Muscle layer of duodenum (tissue), 2 donors: ENCODE results near the gene POLL.

ENCODE experiments used
- H3K27ac ChIP-seq: one replicate; pipeline ENCODE4 v1.7.0; 2013; ENCODE audit warnings: mild to moderate bottlenecking, low read length
- H3K27me3 ChIP-seq: one replicate; pipeline ENCODE4 v1.7.0; 2013; ENCODE audit warnings: low read depth, mild to moderate bottlenecking, control low read depth, low read length
- H3K36me3 ChIP-seq, 2 donors: one replicate each; pipeline ENCODE4 v1.7.0; 2013; ENCODE audit warnings: low read length in 2 of 2, control low read depth in 1 of 2, mild to moderate bottlenecking in 1 of 2; ENCODE audit not compliant: insufficient read depth in 2 of 2, control insufficient read depth in 1 of 2
- H3K4me1 ChIP-seq, 2 donors: one replicate each; pipeline ENCODE4 v1.7.0; 2013; ENCODE audit warnings: low read length in 2 of 2, mild to moderate bottlenecking in 2 of 2, control low read depth in 1 of 2, moderate library complexity in 1 of 2; ENCODE audit not compliant: insufficient read depth in 2 of 2, control insufficient read depth in 1 of 2
- H3K4me3 ChIP-seq, 2 donors: one replicate each; pipeline ENCODE4 v1.7.0; 2013; ENCODE audit warnings: low read length in 2 of 2, low read depth in 1 of 2, mild to moderate bottlenecking in 1 of 2
- H3K9me3 ChIP-seq, 2 donors: one replicate each; pipeline ENCODE4 v1.7.0; 2013; ENCODE audit warnings: low read length in 2 of 2, control low read depth in 1 of 2, mild to moderate bottlenecking in 1 of 2; ENCODE audit not compliant: control insufficient read depth in 1 of 2
- donor health status: healthy.

Gene POLL

DNA sequence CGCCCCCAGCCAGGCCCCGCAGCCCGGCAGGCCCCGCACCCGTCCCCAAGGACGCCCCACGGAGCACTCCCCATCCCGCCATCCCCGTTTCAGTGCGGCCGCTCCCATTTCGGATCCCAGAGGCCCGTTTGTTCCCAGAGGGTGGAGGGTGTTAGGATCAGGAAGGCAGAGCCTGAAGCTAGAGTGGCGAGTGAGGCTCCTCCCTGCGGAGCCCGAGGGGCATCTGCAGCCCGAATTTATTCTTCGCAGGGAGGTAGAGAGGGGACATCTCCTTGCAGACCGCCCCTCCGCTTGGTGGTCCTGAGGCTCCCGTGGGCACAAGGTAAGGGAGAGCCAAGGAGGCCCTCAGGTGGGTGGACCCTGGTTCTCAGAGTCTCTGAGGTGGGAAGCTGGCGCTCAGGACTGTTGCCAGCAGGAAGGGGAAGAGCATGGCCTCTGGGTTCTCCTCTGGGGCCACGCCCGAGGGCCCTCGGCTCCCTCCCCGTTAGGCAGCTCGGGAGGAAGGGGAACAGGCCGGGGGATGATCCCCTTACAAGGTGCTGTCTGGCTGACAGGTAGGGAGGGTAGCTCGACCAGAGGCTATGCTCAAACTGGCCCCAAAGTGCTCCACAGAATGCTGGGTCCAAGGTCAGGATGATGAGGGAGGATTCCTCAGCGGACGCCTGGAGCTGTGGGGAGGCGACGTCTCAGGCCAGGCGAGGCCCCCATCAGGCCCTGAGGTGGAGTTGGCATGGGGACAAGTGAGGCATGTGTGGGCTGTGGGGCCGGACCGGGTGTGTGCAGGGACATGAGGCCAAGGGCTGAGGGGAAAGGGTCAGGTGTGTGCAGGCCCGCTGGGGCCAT, 17.4 kb downstream of the POLL start:
- peaks cover 7% of the 10 kb centered on the region in 2 donors for H3K9me3 ChIP-seq
- H3K27ac ChIP-seq = no peak overlapping the region
- no peaks in the 10 kb centered on the region for H3K36me3 ChIP-seq
- H3K4me1 ChIP-seq = peaks cover 0 to 25% of the 10 kb centered on the region in 2 donors
- H3K27me3 ChIP-seq = peaks cover 35% of the 10 kb centered on the region
- H3K4me3 ChIP-seq = peak overlapping the region; percentile 55 to 73

DNA sequence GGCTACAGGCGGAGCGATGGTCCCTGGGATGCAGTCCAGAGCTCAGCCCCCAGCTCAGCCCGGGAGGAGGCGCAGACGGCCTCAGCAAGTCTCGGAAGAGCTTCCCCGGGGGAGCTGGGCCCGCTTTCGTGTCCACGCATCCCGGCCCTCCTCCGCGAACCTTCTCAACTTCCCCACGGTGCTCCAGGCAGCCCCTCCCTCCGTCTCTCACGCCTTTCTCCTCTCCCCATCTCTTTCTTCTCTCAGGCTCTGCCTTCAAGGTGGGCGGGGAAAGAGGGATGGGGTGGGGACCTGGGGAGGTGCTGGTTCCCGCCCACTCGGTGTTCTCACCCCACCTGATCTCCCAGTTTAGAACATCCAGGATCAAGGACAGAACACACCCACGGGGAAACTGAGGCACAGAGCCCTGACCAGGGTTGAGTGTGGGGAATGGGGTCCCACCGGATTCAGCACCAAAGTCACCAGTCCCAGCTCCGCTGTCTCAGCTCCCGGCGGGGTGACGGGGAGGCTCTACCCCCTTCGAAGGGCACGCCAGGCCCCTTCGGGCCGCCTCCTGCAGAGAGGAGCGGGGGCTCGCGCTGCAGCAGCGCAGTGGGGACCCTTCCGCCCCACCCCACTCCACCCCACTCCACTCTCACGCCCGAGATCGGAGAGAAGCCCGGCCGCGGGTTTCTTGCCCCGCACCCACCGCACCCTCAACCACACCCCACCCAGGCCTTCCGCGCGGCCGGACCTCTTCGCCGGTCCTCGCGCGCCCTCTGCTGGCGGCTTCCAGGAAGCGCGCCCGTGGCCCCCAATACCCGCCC, 18.2 kb downstream of the POLL start:
- H3K27me3 ChIP-seq = peaks cover 43% of the 10 kb centered on the region
- H3K9me3 ChIP-seq = peaks cover 7% of the 10 kb centered on the region in 2 donors
- peak overlapping the region; percentile 50 to 73 for H3K4me3 ChIP-seq
- no peaks in the 10 kb centered on the region for H3K36me3 ChIP-seq
- peaks cover 0 to 25% of the 10 kb centered on the region in 2 donors for H3K4me1 ChIP-seq
- no peak overlapping the region for H3K27ac ChIP-seq

DNA sequence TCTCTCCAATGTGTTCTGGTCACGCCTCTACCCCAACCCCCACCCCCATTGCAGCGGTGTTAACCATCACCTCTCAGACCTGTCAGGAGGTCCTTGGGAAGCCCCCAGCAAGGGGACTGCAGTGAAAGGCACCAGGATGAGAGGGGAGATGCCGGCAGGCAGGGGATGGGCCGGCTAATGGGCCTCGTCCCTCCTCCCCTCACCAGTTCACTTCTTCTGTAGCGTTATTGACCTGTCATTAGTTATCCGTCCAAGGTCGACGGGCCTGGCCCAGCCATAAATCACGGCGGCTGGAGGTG, 18.8 kb downstream of the POLL start:
- Histone ChIP-seq H3K4me1 (peaks cover 0 to 25% of the 10 kb centered on the region in 2 donors), H3K36me3 (no peaks in the 10 kb centered on the region), H3K4me3 (peak overlapping the region in 1 of 2 donors; percentile 73), H3K27me3 (peaks cover 44% of the 10 kb centered on the region), H3K27ac (no peak overlapping the region), H3K9me3 (peaks cover 7% of the 10 kb centered on the region in 2 donors)

- H3K4me1 ChIP-seq = peaks cover 0 to 25% of the 10 kb centered on the region in 2 donors
- H3K9me3 ChIP-seq = peaks cover 6% of the 10 kb centered on the region in 2 donors
- H3K27ac ChIP-seq = no peak overlapping the region
- peaks cover 44% of the 10 kb centered on the region for H3K27me3 ChIP-seq
- no peak overlapping the region for H3K4me3 ChIP-seq
- H3K36me3 ChIP-seq = no peaks in the 10 kb centered on the region
Measured at GRCh38 chr10:101568054-101568745, 19.9 kb downstream of the POLL start.

DNA sequence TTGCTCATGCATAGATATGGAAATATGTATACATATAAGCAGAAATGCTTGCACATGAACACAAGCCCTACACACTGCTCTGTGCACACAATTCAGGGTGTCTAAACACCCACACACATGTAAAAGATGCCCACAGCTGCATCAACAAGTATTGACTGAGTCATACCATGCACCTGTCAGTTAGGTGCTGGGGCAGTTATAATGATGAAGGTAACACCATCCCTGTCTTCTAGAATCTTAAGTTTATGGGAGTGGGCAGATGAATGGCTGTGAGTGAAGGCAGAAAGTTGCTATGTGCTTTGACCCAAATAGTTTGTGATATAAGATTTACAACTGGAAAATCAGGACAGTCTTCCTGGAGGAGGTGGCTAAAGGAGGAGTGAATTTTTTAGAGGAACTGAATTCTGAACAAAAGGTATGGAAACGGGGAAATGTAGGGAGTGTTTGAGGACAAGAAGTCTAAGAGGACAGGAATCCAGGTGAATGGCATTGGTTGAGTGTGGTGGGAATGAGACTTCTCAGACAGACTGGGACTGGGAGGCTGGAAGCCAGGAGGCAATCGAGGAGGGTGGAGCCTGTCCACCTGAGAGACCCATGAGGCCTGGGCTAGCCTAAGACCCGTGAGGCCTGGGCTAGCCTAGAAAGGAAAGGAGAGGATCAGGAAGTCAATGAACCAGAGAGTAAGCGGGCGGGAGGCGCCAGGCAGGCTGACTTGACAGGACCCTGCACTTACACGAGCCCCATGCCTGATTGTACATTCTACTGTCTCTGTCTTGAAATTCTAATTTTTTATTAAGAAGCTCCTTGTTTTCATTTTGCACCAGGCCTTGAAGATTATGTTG, 20.7 kb downstream of the POLL start:
- peaks cover 44% of the 10 kb centered on the region for H3K27me3 ChIP-seq
- no peak overlapping the region for H3K4me3 ChIP-seq
- H3K27ac ChIP-seq = no peak overlapping the region
- H3K9me3 ChIP-seq = no peaks in the 10 kb centered on the region
- peaks cover 0 to 25% of the 10 kb centered on the region in 2 donors for H3K4me1 ChIP-seq
- no peaks in the 10 kb centered on the region for H3K36me3 ChIP-seq

DNA sequence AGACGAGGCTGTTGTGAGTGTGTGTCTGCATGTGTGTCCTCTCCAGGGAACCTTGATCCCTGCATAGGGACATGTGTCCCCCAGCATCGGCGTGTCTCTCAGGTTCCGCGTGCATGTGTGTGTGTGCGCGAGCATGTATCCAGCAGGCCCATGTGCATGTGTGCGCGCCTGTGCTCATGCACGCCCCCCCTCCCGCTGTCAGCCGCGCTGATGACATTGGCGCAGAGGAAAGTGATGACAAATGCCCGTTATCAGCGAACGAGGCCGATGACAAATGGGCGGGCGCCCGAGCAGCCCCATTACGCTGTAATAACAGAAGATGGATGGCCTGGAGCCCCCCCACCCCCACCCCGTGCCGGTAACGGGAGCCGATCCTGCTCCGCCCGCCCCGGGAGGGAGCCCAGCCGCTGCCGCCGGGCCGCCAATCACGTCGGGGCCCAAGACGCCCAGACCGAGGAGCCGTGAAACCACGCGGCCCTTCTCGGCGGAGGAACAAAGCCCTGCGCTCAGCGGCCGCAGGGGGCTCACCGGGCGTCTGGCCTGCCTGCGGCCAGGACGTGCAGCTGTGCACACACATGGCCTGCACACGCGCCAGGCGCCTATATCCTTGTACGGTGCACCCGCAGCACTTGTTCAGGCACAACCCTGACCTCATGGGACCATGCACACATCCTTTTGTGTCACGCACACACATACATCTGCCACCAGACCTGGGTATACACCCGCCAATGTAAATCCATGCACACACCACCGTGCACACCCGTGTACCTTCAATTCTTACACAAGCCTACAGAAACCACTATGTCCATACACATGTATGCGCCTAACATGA, 21.5 kb downstream of the POLL start:
- no peaks in the 10 kb centered on the region for H3K9me3 ChIP-seq
- H3K4me3 ChIP-seq = peak overlapping the region in 1 of 2 donors; percentile 49

GRCh38 chr10:101565936-101566332, 22.1 kb downstream of the POLL start:
- H3K27ac ChIP-seq = no peak overlapping the region
- H3K4me1 ChIP-seq = peaks cover 0 to 24% of the 10 kb centered on the region in 2 donors
- peak overlapping the region in 1 of 2 donors; percentile 49 for H3K4me3 ChIP-seq
- H3K36me3 ChIP-seq = no peaks in the 10 kb centered on the region
- H3K9me3 ChIP-seq = no peaks in the 10 kb centered on the region
- peaks cover 44% of the 10 kb centered on the region for H3K27me3 ChIP-seq

More for the DNA sequence above, 21.5 kb downstream of the POLL start:
- peaks cover 44% of the 10 kb centered on the region for H3K27me3 ChIP-seq
- no peak overlapping the region for H3K27ac ChIP-seq
- no peaks in the 10 kb centered on the region for H3K36me3 ChIP-seq
- H3K4me1 ChIP-seq = peaks cover 0 to 25% of the 10 kb centered on the region in 2 donors

GRCh38 chr10:101565370-101565900, 22.6 kb downstream of the POLL start:
- Histone ChIP-seq H3K27ac (no peak overlapping the region), H3K27me3 (peaks cover 44% of the 10 kb centered on the region), H3K4me1 (peaks cover 0 to 19% of the 10 kb centered on the region in 2 donors), H3K9me3 (no peaks in the 10 kb centered on the region), H3K36me3 (no peaks in the 10 kb centered on the region), H3K4me3 (no peak overlapping the region)

GRCh38 chr10:101564490-101564991, 23.5 kb downstream of the POLL start:
- Histone ChIP-seq H3K4me1 (peaks cover 0 to 12% of the 10 kb centered on the region in 2 donors), H3K27me3 (peaks cover 41% of the 10 kb centered on the region), H3K4me3 (no peak overlapping the region), H3K36me3 (no peaks in the 10 kb centered on the region), H3K27ac (no peak overlapping the region), H3K9me3 (no peaks in the 10 kb centered on the region)
